Calu3 (cell line): Measurements from ENCODE around the gene RGS7BP. TPM values are rescaled to one million over a fixed set of nuclear protein-coding genes. Genes with fewer than 3 reads are reported as not detected.

Experiments
- BruUV-seq: library from RNA; stranded (reverse); fragments of 400-500 nt; replicated peaks from 2 replicates; lab custom pipeline; 2021; lab: Mats Ljungman, UMichigan
- CTCF ChIA-PET: fragments of 300-600 bp; sonication (Branson Sonifier 250); formaldehyde crosslinking; loops from one replicate; lab custom pipeline; 2022; ENCODE audit warnings: antibody characterized with exemption; lab: Charles Lee
- DNase-seq: peaks from one replicate; pipeline ENCODE4 v3.0.0; 2022
- H3K27ac Mint-ChIP-seq: one replicate; pipeline ENCODE4 v1.8.0; 2022; ENCODE audit warnings: mixed read lengths; ENCODE audit not compliant: unreplicated experiment
- H3K27me3 Mint-ChIP-seq: one replicate; pipeline ENCODE4 v1.8.0; 2022; ENCODE audit warnings: mixed read lengths; ENCODE audit not compliant: unreplicated experiment
- H3K36me3 Mint-ChIP-seq: one replicate; pipeline ENCODE4 v1.8.0; 2022; ENCODE audit warnings: mild to moderate bottlenecking, moderate library complexity, mixed read lengths; ENCODE audit not compliant: insufficient read depth, unreplicated experiment
- H3K4me1 Mint-ChIP-seq: one replicate; pipeline ENCODE4 v1.8.0; 2022; ENCODE audit warnings: mild to moderate bottlenecking, low read depth, mixed read lengths; ENCODE audit not compliant: unreplicated experiment
- H3K4me3 Mint-ChIP-seq: one replicate; pipeline ENCODE4 v1.8.0; 2022; ENCODE audit warnings: mild to moderate bottlenecking, low read depth, moderate library complexity, mixed read lengths; ENCODE audit not compliant: unreplicated experiment
- H3K9me3 Mint-ChIP-seq: one replicate; pipeline ENCODE4 v1.8.0; 2022; ENCODE audit warnings: low read depth, mixed read lengths; ENCODE audit not compliant: unreplicated experiment
- intact Hi-C: fragments of 100-400 bp; cut with micrococcal nuclease; formaldehyde crosslinking; loops from one replicate; pipeline ENCODE4 v1.10.0; 2022; ENCODE audit not compliant: unreplicated experiment
- total RNA-seq: library from RNA; stranded (reverse); gene quantifications from 2 replicates; pipeline ENCODE4 v1.2.3, GENCODE V29; 2022
- TF ChIP-seq, protein P1 (sequence below): fragments of 200-600 bp; IDR thresholded peaks from one replicate; pipeline ENCODE4 v1.8.0; 2022; ENCODE audit warnings: antibody characterized with exemption; ENCODE audit not compliant: unreplicated experiment

Gene RGS7BP
- total RNA-seq, 1 experiment from 2014 or later: not detected

DNA sequence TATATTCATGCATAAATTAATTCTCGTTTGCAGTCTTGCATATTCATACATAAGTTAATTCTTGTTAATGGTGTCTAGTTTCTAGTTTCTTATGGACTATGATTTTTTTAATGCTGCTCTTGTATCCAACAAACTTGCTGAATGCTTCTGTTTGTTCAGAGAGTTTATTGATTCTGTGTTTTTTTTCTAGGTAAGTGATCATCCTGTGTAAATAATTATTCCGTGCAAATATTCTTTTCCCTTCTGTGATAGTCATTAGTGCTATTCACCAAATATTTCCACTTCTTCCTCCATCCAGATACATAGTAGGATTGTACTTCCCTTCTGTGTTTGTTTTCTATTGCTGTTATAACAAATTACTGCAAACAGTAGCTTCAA lies 148.7 kb downstream of the RGS7BP start:
- TF ChIP-seq, protein P1, sequence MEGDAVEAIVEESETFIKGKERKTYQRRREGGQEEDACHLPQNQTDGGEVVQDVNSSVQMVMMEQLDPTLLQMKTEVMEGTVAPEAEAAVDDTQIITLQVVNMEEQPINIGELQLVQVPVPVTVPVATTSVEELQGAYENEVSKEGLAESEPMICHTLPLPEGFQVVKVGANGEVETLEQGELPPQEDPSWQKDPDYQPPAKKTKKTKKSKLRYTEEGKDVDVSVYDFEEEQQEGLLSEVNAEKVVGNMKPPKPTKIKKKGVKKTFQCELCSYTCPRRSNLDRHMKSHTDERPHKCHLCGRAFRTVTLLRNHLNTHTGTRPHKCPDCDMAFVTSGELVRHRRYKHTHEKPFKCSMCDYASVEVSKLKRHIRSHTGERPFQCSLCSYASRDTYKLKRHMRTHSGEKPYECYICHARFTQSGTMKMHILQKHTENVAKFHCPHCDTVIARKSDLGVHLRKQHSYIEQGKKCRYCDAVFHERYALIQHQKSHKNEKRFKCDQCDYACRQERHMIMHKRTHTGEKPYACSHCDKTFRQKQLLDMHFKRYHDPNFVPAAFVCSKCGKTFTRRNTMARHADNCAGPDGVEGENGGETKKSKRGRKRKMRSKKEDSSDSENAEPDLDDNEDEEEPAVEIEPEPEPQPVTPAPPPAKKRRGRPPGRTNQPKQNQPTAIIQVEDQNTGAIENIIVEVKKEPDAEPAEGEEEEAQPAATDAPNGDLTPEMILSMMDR: no peak
- CTCF ChIA-PET: interaction anchor here (0.6 kb wide), 1 partner anchor 774 kb away, joined by 3 read pairs; no protein-coding TSS in a partner anchor
- no peak for DNase-seq
- Mint-ChIP-seq H3K27ac (no peak overlapping the region), H3K27me3 (no peaks in the 10 kb centered on the region), H3K4me3 (no peak overlapping the region), H3K4me1 (no peaks in the 10 kb centered on the region), H3K9me3 (no peaks in the 10 kb centered on the region), H3K36me3 (no peaks in the 10 kb centered on the region)
- intact Hi-C loops: no loop called here
- BruUV-seq: no TSS peak

DNA sequence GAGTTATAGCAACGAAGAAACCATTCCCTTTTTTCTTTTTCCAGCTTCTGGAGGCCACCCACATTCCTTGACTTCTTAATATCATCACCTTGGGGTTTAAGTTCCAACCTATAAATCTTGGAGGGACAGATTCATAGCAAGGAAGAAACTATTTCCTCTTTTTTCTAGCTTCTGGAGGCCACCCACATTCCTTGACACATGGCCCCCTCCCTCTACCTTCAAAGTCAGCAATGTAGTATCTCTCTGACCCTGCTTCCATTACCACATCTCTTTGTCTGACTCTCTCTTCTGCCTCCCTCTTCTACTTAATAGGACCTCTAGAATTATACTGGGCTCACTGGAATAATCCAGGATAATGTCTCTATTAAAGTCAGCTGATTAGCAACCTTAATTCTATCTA lies 149.8 kb downstream of the RGS7BP start:
- CTCF ChIA-PET: no interaction called here
- Mint-ChIP-seq H3K27me3 (no peaks in the 10 kb centered on the region), H3K4me1 (no peaks in the 10 kb centered on the region), H3K27ac (no peak overlapping the region), H3K36me3 (no peaks in the 10 kb centered on the region), H3K9me3 (no peaks in the 10 kb centered on the region), H3K4me3 (no peak overlapping the region)
- TF ChIP-seq, protein P1: no peak
- no TSS peak for BruUV-seq
- intact Hi-C loops: no loop called here
- DNase-seq: no peak

DNA sequence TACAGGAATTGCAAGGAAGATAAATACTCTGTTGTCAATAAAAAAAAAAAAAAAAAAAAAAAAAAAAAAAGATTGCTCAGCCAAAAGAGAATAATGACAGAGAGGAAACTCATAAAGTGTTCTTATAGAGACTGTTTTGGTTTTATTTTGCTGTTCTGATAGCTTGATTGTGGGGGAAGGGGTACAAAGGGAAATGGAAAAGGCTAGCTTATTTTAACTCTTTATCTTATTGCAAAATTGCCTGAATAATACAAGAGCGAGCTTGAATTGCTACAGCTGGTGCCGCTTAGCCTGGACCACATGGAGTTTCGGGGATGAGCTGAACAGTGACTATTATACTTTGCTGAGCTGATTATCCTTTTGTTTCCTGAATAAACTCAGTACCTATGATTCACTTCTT lies 153.5 kb downstream of the RGS7BP start:
- CTCF ChIA-PET: interaction anchor here (0.6 to 1.0 kb wide), 3 partner anchors 10 to 106 kb away, joined by 3 read pairs; no protein-coding TSS in a partner anchor

More for the DNA sequence above, 153.5 kb downstream of the RGS7BP start:
- H3K36me3 Mint-ChIP-seq: no peaks in the 10 kb centered on the region
- H3K4me1 Mint-ChIP-seq: no peaks in the 10 kb centered on the region
- BruUV-seq: no TSS peak
- TF ChIP-seq, protein P1: no peak
- intact Hi-C loops: no loop called here
- no peaks in the 10 kb centered on the region for H3K9me3 Mint-ChIP-seq
- no peaks in the 10 kb centered on the region for H3K27me3 Mint-ChIP-seq
- DNase-seq: no peak
- H3K27ac Mint-ChIP-seq: no peak overlapping the region
- H3K4me3 Mint-ChIP-seq: no peak overlapping the region

Other genes with a start within 250 kb of the RGS7BP start
- not detected in 2 replicates for gene SHISAL2B, start 184.5 kb downstream of the RGS7BP start, total RNA-seq